PC-3 (cell line): Measurements from ENCODE around the gene CASKIN2. TPM values are rescaled to one million over a fixed set of nuclear protein-coding genes. Genes with fewer than 3 reads are reported as not detected.
A peak's percentile ranks its signal among the peaks of the same experiment; 100 is the strongest.

ENCODE experiments used
- ATAC-seq: fragments of 200-7000 bp; cut with Tn5 transposase; 2 replicates; pipeline ENCODE4 v1.9.1; 2020; ENCODE audit warnings: mild to moderate bottlenecking, moderate library complexity
- BruUV-seq: library from RNA; stranded (reverse); fragments of 400-500 nt; replicated peaks from 2 replicates; lab custom pipeline; 2021; lab: Mats Ljungman, UMichigan
- CTCF ChIA-PET: fragments of 300-600 bp; sonication (Branson Sonifier 250); formaldehyde crosslinking; loops from one replicate; lab custom pipeline; 2022; ENCODE audit warnings: antibody characterized with exemption; lab: Charles Lee
- POLR2A ChIA-PET: fragments of 300-600 bp; sonication (Branson Sonifier 250); formaldehyde crosslinking; loops from one replicate; lab custom pipeline; 2022; ENCODE audit warnings: antibody characterized with exemption; ENCODE audit not compliant: unreplicated experiment; lab: Charles Lee
- DNase-seq: peaks from one replicate; pipeline ENCODE4 v3.0.0-alpha.2; 2015
- H2AFZ ChIP-seq: fragments of 300-600 bp; sonication (generic); 2 replicates; pipeline ENCODE4 v1.6.0; 2016; ENCODE audit warnings: antibody characterized with exemption, low read length
- H3F3A ChIP-seq: fragments of 300-600 bp; sonication (generic); one replicate; pipeline ENCODE4 v1.6.0; 2017; ENCODE audit warnings: antibody characterized with exemption, low read length, control low read depth, mild to moderate bottlenecking; ENCODE audit not compliant: unreplicated experiment
- H3K27ac ChIP-seq: fragments of 300-600 bp; sonication (generic); 2 replicates; pipeline ENCODE4 v1.5.1; 2016; ENCODE audit warnings: mild to moderate bottlenecking, low read length
- H3K27me3 ChIP-seq: fragments of 300-600 bp; sonication (generic); 2 replicates; pipeline ENCODE4 v1.6.1; 2016; ENCODE audit warnings: low read length, mixed read lengths
- H3K36me3 ChIP-seq: fragments of 300-600 bp; sonication (generic); 2 replicates; pipeline ENCODE4 v1.6.1; 2016; ENCODE audit warnings: low read depth, mixed run types, low read length, mixed read lengths
- H3K4me1 ChIP-seq: fragments of 300-600 bp; sonication (generic); 2 replicates; pipeline ENCODE4 v1.5.1; 2016; ENCODE audit warnings: low read length; ENCODE audit not compliant: insufficient read depth
- H3K4me2 ChIP-seq: fragments of 300-600 bp; sonication (generic); 2 replicates; pipeline ENCODE4 v1.6.0; 2016; ENCODE audit warnings: low read length
- H3K4me3 ChIP-seq: fragments of 300-600 bp; sonication (generic); 2 replicates; pipeline ENCODE4 v1.5.1; 2016; ENCODE audit warnings: mild to moderate bottlenecking, low read length, mixed read lengths
- H3K79me2 ChIP-seq: fragments of 300-600 bp; sonication (generic); 2 replicates; pipeline ENCODE4 v1.6.1; 2017; ENCODE audit warnings: low read length, mixed read lengths
- H3K9ac ChIP-seq: fragments of 300-600 bp; sonication (generic); 2 replicates; pipeline ENCODE4 v1.6.0; 2016; ENCODE audit warnings: mild to moderate bottlenecking, low read length
- H3K9me2 ChIP-seq: fragments of 300-600 bp; sonication (generic); replicated peaks from 2 replicates; pipeline ENCODE4 v1.6.1; 2016; ENCODE audit warnings: mixed run types, low read length, mixed read lengths
- H3K9me3 ChIP-seq: fragments of 300-600 bp; sonication (generic); 2 replicates; pipeline ENCODE4 v1.6.1; 2016; ENCODE audit warnings: low read length, mixed read lengths
- H4K20me1 ChIP-seq: fragments of 300-600 bp; sonication (generic); 2 replicates; pipeline ENCODE4 v1.6.1; 2016; ENCODE audit warnings: low read length, mixed read lengths
- CTCF ChIP-seq: fragments of 300-600 bp; sonication (generic); conservative IDR thresholded peaks from 2 replicates; pipeline ENCODE4 v1.5.1; 2017; ENCODE audit warnings: antibody characterized with exemption, low read depth, mild to moderate bottlenecking, low read length
- EZH2 ChIP-seq: fragments of 300-600 bp; sonication (generic); IDR thresholded peaks from one replicate; pipeline ENCODE4 v1.6.1; 2017; ENCODE audit warnings: antibody characterized with exemption, mild to moderate bottlenecking, low read length; ENCODE audit not compliant: unreplicated experiment
- EZH2phosphoT487 ChIP-seq: fragments of 300-600 bp; sonication (generic); IDR thresholded peaks from 2 replicates; pipeline ENCODE4 v1.6.1; 2018; ENCODE audit warnings: mild to moderate bottlenecking, antibody characterized with exemption, low read length, borderline replicate concordance
- intact Hi-C: fragments of 100-400 bp; cut with micrococcal nuclease; formaldehyde crosslinking; loops from 2 replicates; pipeline ENCODE4 v1.9.0; 2023
- total RNA-seq: library from RNA; depleted of rRNA; stranded (reverse); fragments of >200 nt; gene quantifications from 2 replicates; pipeline ENCODE4 v1.2.3, GENCODE V29; 2014

The CASKIN2 gene
- total RNA-seq, 1 experiment from 2014 or later, result 22.0 TPM

- peak; percentile 18 for ATAC-seq
- no peak; the same call in 1 of the 2 replicates for TF ChIP-seq CTCF
- no peak for TF ChIP-seq EZH2
- TF ChIP-seq EZH2phosphoT487, result no peak
Observed at GRCh38 chr17:75498726-75499213, 16.6 kb downstream of the CASKIN2 start.

GRCh38 chr17:75498039-75498725 lies 17.2 kb downstream of the CASKIN2 start:
- Histone ChIP-seq H3K27me3 (no peaks in the 10 kb centered on the region), H3K9me3 (no peaks in the 10 kb centered on the region), H3K9ac (no peak overlapping the region), H3K4me1 (no peaks in the 10 kb centered on the region), H4K20me1 (no peaks in the 10 kb centered on the region), H2AFZ (no peak overlapping the region), H3K36me3 (peaks cover 22% of the 10 kb centered on the region), H3K79me2 (no peaks in the 10 kb centered on the region), H3F3A (no peaks in the 10 kb centered on the region), H3K4me3 (no peak overlapping the region), H3K9me2 (no peaks in the 10 kb centered on the region), H3K4me2 (no peak overlapping the region), H3K27ac (no peak overlapping the region)
- no peak for TF ChIP-seq CTCF
- TF ChIP-seq EZH2, result no peak
- no peak for TF ChIP-seq EZH2phosphoT487
- no peak for ATAC-seq
- ChIA-PET POLR2A (no interaction called here), CTCF (interaction anchor here (0.6 kb wide), 1 partner anchor 63 kb away, joined by 5 read pairs; no protein-coding TSS in a partner anchor)
- no peak for DNase-seq
- intact Hi-C loops, result no loop called here
- BruUV-seq, result no TSS peak

More at GRCh38 chr17:75498726-75499213, 16.6 kb downstream of the CASKIN2 start:
- H3K36me3 ChIP-seq, result peaks cover 22% of the 10 kb centered on the region; the same call in 1 of the 2 replicates
- H3K4me3 ChIP-seq, result no peak overlapping the region
- intact Hi-C loops, result no loop called here
- H3K4me1 ChIP-seq, result no peaks in the 10 kb centered on the region
- H2AFZ ChIP-seq, result no peak overlapping the region
- no peaks in the 10 kb centered on the region for H3K9me3 ChIP-seq
- CTCF ChIA-PET, result interaction anchor here (0.6 kb wide), 1 partner anchor 64 kb away, joined by 5 read pairs; no protein-coding TSS in a partner anchor
- no TSS peak for BruUV-seq
- peak; percentile 19 for DNase-seq
- no peak overlapping the region for H3K27ac ChIP-seq
- no peaks in the 10 kb centered on the region for H3K9me2 ChIP-seq
- POLR2A ChIA-PET, result interaction anchor here (0.5 kb wide), 1 partner anchor 50 kb away, joined by 3 read pairs; no protein-coding TSS in a partner anchor
- H4K20me1 ChIP-seq, result no peaks in the 10 kb centered on the region
- H3K9ac ChIP-seq, result no peak overlapping the region
- no peaks in the 10 kb centered on the region for H3F3A ChIP-seq
- H3K27me3 ChIP-seq, result no peaks in the 10 kb centered on the region
- H3K79me2 ChIP-seq, result no peaks in the 10 kb centered on the region
- H3K4me2 ChIP-seq, result no peak overlapping the region

- H4K20me1 ChIP-seq, result no peaks in the 10 kb centered on the region
- no peak overlapping the region for H3K4me2 ChIP-seq
- H3K9me3 ChIP-seq, result no peaks in the 10 kb centered on the region
- H3K9ac ChIP-seq, result no peak overlapping the region
- no peak for DNase-seq
- ChIA-PET POLR2A (no interaction called here), CTCF (no interaction called here)
- H3K79me2 ChIP-seq, result no peaks in the 10 kb centered on the region
- H3K4me3 ChIP-seq, result no peak overlapping the region
- no peak overlapping the region for H3K27ac ChIP-seq
- no peaks in the 10 kb centered on the region for H3K4me1 ChIP-seq
- BruUV-seq, result no TSS peak
- no peak overlapping the region for H2AFZ ChIP-seq
- intact Hi-C loops, result no loop called here
- ATAC-seq, result no peak
- H3K36me3 ChIP-seq, result peaks cover 26% of the 10 kb centered on the region
- H3K9me2 ChIP-seq, result no peaks in the 10 kb centered on the region
- H3K27me3 ChIP-seq, result no peaks in the 10 kb centered on the region
- H3F3A ChIP-seq, result no peaks in the 10 kb centered on the region
- TF ChIP-seq EZH2phosphoT487 (no peak), EZH2 (no peak), CTCF (no peak)
Observed at GRCh38 chr17:75496005-75496404, 19.3 kb downstream of the CASKIN2 start.
